Frontal cortex (tissue), 4 donors: Measurements from ENCODE around the gene KLC1. TPM values are rescaled to one million over a fixed set of nuclear protein-coding genes. Genes with fewer than 3 reads are reported as not detected.
"Not testable (repeated sequence)": the region's sequence is repeated elsewhere in the genome, so short reads cannot be mapped to it uniquely, and the experiment has no call there.

Source experiments
- DNase-seq, 2 donors: peaks; one replicate each; pipeline ENCODE4 v3.0.0; 2012; ENCODE audit warnings: low spot score in 2 of 2
- FAIRE-seq: peaks from 2 replicates; lab custom pipeline; 2012; peaks lifted over from hg19 to GRCh38; lab: Jason Lieb, UNC
- total RNA-seq: library from RNA; depleted of rRNA; stranded (reverse); fragments of >200 nt; gene quantifications from one replicate; pipeline ENCODE4 v1.2.3, GENCODE V29; 2014
- donor health status: control.
- donor health status: control.
- donor health status: control.

KLC1 gene
- total RNA-seq, 1 donor from 2014 or later, result 322 TPM

- no peak for FAIRE-seq
Measured at GRCh38 chr14:103686831-103687485, 57.9 kb downstream of the KLC1 start.

GRCh38 chr14:103687712-103688111 lies 58.7 kb downstream of the KLC1 start:
- DNase-seq (no peak), FAIRE-seq (no peak)

More at GRCh38 chr14:103686831-103687485, 57.9 kb downstream of the KLC1 start:
- no peak for DNase-seq

GRCh38 chr14:103688441-103688840 lies 59.4 kb downstream of the KLC1 start:
- FAIRE-seq (no peak), DNase-seq (no peak)

- FAIRE-seq (no peak), DNase-seq (no peak)
Measured at GRCh38 chr14:103688906-103689902, 60.2 kb downstream of the KLC1 start.

- DNase-seq (no peak), FAIRE-seq (no peak)
Measured at GRCh38 chr14:103690332-103690731, 61.3 kb downstream of the KLC1 start.

GRCh38 chr14:103691655-103692054 lies 62.6 kb downstream of the KLC1 start:
- DNase-seq, FAIRE-seq: not testable (repeated sequence)

- DNase-seq, result no peak
- no peak for FAIRE-seq
Measured at GRCh38 chr14:103692159-103692558, 63.1 kb downstream of the KLC1 start.

GRCh38 chr14:103692871-103693270 lies 63.9 kb downstream of the KLC1 start:
- DNase-seq (no peak), FAIRE-seq (no peak)

- no peak for DNase-seq
- FAIRE-seq, result no peak
Measured at GRCh38 chr14:103693515-103693914, 64.5 kb downstream of the KLC1 start.

- no peak for FAIRE-seq
- DNase-seq, result no peak
Measured at GRCh38 chr14:103694572-103695026, 65.6 kb downstream of the KLC1 start.

GRCh38 chr14:103695296-103696069 lies 66.5 kb downstream of the KLC1 start:
- FAIRE-seq, result no peak
- no peak for DNase-seq

- DNase-seq (no peak), FAIRE-seq (no peak)
Measured at GRCh38 chr14:103696070-103696402, 67.0 kb downstream of the KLC1 start.

GRCh38 chr14:103696466-103697071 lies 67.6 kb downstream of the KLC1 start:
- DNase-seq (no peak), FAIRE-seq (no peak)

- no peak for DNase-seq
- FAIRE-seq, result no peak
Measured at GRCh38 chr14:103697206-103697602, 68.2 kb downstream of the KLC1 start.

GRCh38 chr14:103697603-103698379 lies 68.8 kb downstream of the KLC1 start:
- DNase-seq (no peak), FAIRE-seq (no peak)

GRCh38 chr14:103698380-103699260 lies 69.6 kb downstream of the KLC1 start:
- no peak for FAIRE-seq
- DNase-seq, result no peak

GRCh38 chr14:103699261-103699661 lies 70.2 kb downstream of the KLC1 start:
- DNase-seq, result no peak
- FAIRE-seq, result no peak
